NOMO-1 (cell line): ENCODE data around the gene DNAH14.

Experiments used
- DNase-seq, 2 experiments: peaks; one replicate each; lab custom pipeline; 2025; ENCODE audit not compliant: unreplicated experiment in 2 of 2; lab: John Stamatoyannopoulos, UW

The DNAH14 gene

GRCh38 chr1:225442123-225442505 lies 512.6 kb downstream of the DNAH14 start:
- DNase-seq: no peak

DNA sequence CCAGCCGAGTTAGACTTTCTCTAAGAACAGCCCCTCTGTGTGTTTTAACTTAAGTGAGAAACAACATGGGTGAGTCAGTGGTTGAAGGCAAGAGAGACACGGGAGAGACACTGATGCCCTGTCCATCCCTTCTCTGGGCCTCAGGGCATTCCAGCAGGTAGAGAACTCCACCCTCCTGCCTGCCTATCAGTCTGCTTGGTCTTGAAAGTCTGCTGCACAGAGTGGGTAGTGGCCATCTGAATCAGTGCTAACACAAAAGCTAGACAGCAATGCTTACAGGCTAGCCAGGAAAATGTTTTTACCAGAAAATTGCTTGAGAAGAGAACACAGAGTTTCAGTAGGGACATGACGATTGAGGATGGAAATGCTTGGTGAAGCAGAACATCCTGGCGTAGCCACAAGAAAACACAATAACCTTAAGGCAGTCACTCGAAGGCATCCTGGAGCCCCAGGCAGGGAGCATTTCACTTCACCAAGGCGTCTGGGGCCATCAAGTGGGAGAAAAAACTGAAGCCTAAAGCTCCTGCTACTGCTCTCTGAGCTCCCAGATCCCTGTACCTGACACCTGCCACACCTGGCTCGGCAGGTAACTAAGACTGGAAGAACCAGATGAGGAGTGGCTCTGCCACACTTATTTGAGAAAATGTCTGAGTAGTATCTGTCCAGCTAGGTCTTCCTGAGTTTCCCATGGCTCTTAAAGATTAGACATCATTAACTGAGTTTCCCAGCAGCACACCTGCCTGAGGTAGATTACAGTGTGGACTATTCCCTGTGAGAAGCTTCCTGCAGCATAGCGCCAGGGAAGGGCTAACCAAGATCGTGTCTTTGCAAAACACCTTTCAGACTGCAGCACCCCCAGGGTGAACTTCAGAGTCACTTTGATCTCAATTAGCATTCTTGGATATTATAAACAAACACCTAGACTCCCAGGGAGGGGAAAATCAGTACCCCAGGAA lies 516.4 kb downstream of the DNAH14 start:
- DNase-seq: no peak

DNA sequence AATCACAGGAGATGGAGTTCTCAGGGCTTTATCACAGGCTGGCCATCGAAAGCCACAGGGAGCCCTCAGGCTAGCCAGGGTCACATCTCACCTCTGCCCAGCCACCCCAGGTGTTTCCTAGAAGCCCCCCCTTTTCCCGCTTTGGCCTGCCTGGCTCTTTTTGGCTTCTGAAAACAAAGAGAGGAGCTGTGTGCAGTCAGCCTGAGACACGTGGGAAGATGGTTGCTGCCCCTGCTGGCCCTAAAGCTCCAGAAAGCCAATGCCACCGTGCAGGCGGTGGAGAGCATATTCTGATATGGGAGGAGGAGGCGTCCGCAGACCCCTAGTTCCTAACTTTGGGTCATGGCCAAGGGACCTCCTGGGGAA lies 517.1 kb downstream of the DNAH14 start:
- no peak for DNase-seq

GRCh38 chr1:225446981-225447615 lies 517.6 kb downstream of the DNAH14 start:
- no peak for DNase-seq

- DNase-seq: no peak
Measured at GRCh38 chr1:225447650-225448089, 518.2 kb downstream of the DNAH14 start.

DNA sequence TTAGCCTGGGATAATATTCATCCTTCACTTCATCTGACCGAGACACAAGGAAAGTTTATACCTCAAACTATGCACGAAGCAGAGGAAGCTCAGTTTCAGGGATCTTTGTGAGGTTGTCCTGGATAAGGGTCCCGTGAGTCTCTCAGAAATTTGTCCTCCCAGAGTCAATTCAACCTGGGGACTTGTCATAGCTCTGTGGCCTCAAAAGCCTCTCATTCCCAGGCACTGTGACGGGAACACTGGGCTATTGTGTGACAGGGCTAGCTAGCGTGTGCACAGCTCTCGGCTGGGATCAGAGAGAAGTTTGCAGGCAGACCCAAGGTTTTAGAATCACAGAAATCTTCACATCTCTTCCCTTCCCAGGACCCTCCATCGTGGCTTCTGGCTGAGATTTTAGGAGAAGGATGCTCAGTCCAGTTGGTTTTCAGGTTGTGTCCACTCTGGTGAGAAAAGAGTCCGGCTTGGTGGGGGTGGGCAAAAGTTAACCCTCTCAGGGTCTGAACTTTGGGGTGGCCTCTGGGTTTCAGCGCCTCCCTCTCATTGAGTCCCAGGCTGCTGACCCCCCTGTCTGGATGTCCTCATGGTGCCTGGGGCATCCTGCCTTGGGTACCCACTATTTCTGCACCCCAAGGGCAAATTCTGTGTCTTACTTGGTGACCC lies 518.8 kb downstream of the DNAH14 start:
- DNase-seq: no peak
